Gastroesophageal sphincter (tissue), 4 donors: ENCODE measurements around the gene ARPC4. TPM values are rescaled to one million over a fixed set of nuclear protein-coding genes. Genes with fewer than 3 reads are reported as not detected.

Experiments
- ATAC-seq: fragments of 150-250 bp; one replicate; pipeline ENCODE4 v1.9.1; 2016; ENCODE audit warnings: mild to moderate bottlenecking, moderate library complexity
- H3K27ac ChIP-seq, 4 donors: fragments of 200-600 bp; sonication (generic) in 3 of 4; 1 replicate in 3 of 4; 2 replicates in 1 of 4; pipeline ENCODE4 v1.5.1; 2016 to 2019
- H3K27me3 ChIP-seq: fragments of 200-600 bp; sonication (generic); one replicate; pipeline ENCODE4 v1.5.1; 2019
- H3K36me3 ChIP-seq, 2 donors: fragments of 200-600 bp; sonication (generic); one replicate each; pipeline ENCODE4 v1.5.1; 2019; ENCODE audit warnings: control low read depth in 1 of 2
- H3K4me1 ChIP-seq, 3 donors: fragments of 200-600 bp; sonication (generic); 1 replicate in 2 of 3; 2 replicates in 1 of 3; pipeline ENCODE4 v1.5.1; 2016 to 2019; ENCODE audit warnings: control low read depth in 2 of 3
- H3K4me3 ChIP-seq, 2 donors: fragments of 200-600 bp; sonication (generic); one replicate each; pipeline ENCODE4 v1.5.1; 2019; ENCODE audit warnings: mild to moderate bottlenecking in 1 of 2, moderate library complexity in 1 of 2
- H3K9me3 ChIP-seq, 3 donors: fragments of 200-600 bp; sonication (generic); one replicate each; pipeline ENCODE4 v1.5.1; 2017 to 2019; ENCODE audit warnings: control low read depth in 2 of 3
- CTCF ChIP-seq, 4 experiments: fragments of 200-600 bp in 2 of 4; fragments of 450-650 bp in 2 of 4; sonication (generic) in 1 of 4; IDR thresholded peaks; one replicate each; pipeline ENCODE4 v1.5.1; 2017 to 2019; ENCODE audit warnings: antibody characterized with exemption in 4 of 4, mild to moderate bottlenecking in 2 of 4, moderate library complexity in 2 of 4
- EP300 ChIP-seq: sonication (generic); formaldehyde crosslinking; IDR thresholded peaks from one replicate; pipeline ENCODE4 v1.6.1; 2017; ENCODE audit warnings: antibody characterized with exemption, mild to moderate bottlenecking
- POLR2A ChIP-seq, 2 donors: fragments of 450-650 bp; IDR thresholded peaks; one replicate each; pipeline ENCODE4 v1.6.1; 2017; ENCODE audit warnings: antibody characterized with exemption in 2 of 2, mild to moderate bottlenecking in 2 of 2, moderate library complexity in 1 of 2
- POLR2AphosphoS5 ChIP-seq: sonication (generic); formaldehyde crosslinking; IDR thresholded peaks from one replicate; pipeline ENCODE4 v1.6.1; 2017; ENCODE audit warnings: antibody characterized with exemption
- WGBS, 2 donors: methylation state at CpG; one replicate each; pipeline ENCODE4 v1.1.5; 2018; ENCODE audit warnings: low coverage in 1 of 2; 5-methylcytosine and 5-hydroxymethylcytosine counted together
- total RNA-seq, 4 donors: library from RNA; depleted of rRNA; stranded (reverse); fragments of >200 nt; gene quantifications; one replicate each; pipeline ENCODE4 v1.1.0, GENCODE V29; 2016

The ARPC4 gene
- total RNA-seq, 4 donors from 2014 or later, result 157 to 203 (median 171) TPM

GRCh38 chr3:9781978-9782603, 10.8 kb upstream of the ARPC4 start:
- TF ChIP-seq CTCF (IDR thresholded peaks at IDR 0.05), result no peak
- TF ChIP-seq EP300, result no peak
- no peak for TF ChIP-seq POLR2AphosphoS5
- no peak for TF ChIP-seq POLR2A (IDR thresholded peaks at IDR 0.05)
- H3K27ac ChIP-seq, result no peak overlapping the region
- ATAC-seq, result no peak
- no peak overlapping the region for H3K4me3 ChIP-seq
- 68 to 76% methylated on average over 3 of the region's 3 CpGs for WGBS, 2 donors
- H3K36me3 ChIP-seq, result peaks cover 0 to 82% of the 10 kb centered on the region in 2 donors
- H3K4me1 ChIP-seq, result peaks cover 0 to 15% (median 0%) of the 10 kb centered on the region in 3 donors
- no peaks in the 10 kb centered on the region for H3K27me3 ChIP-seq
- no peaks in the 10 kb centered on the region for H3K9me3 ChIP-seq

GRCh38 chr3:9782770-9783169, 10.1 kb upstream of the ARPC4 start:
- Histone ChIP-seq H3K4me1 (peaks cover 0 to 10% (median 0%) of the 10 kb centered on the region in 3 donors), H3K4me3 (no peak overlapping the region), H3K9me3 (no peaks in the 10 kb centered on the region), H3K36me3 (peaks cover 0 to 89% of the 10 kb centered on the region in 2 donors), H3K27ac (no peak overlapping the region), H3K27me3 (no peaks in the 10 kb centered on the region)
- TF ChIP-seq POLR2A (IDR thresholded peaks at IDR 0.05) (no peak), CTCF (IDR thresholded peaks at IDR 0.05) (no peak), POLR2AphosphoS5 (no peak), EP300 (no peak)
- 34 to 50% methylated on average over 2 to 3 of the region's 3 CpGs for WGBS, 2 donors
- no peak for ATAC-seq

- no peak for ATAC-seq
- TF ChIP-seq EP300 (no peak), POLR2AphosphoS5 (no peak), POLR2A (IDR thresholded peaks at IDR 0.05) (no peak), CTCF (IDR thresholded peaks at IDR 0.05) (no peak)
Observed at GRCh38 chr3:9783954-9784353, 8.9 kb upstream of the ARPC4 start.

GRCh38 chr3:9784965-9785364, 7.9 kb upstream of the ARPC4 start:
- H3K27ac ChIP-seq, result no peak overlapping the region
- no peaks in the 10 kb centered on the region for H3K9me3 ChIP-seq
- H3K27me3 ChIP-seq, result no peaks in the 10 kb centered on the region
- WGBS, 2 donors, result 95% methylated on average over 4 of the region's 4 CpGs; no CpG with 5 or more reads in 1 of the 2 donors
- no peak for TF ChIP-seq POLR2AphosphoS5
- no peak for TF ChIP-seq POLR2A (IDR thresholded peaks at IDR 0.05)
- no peak for TF ChIP-seq CTCF (IDR thresholded peaks at IDR 0.05)
- no peak for TF ChIP-seq EP300
- H3K36me3 ChIP-seq, result peaks cover 0 to 100% of the 10 kb centered on the region in 2 donors
- no peak overlapping the region for H3K4me3 ChIP-seq
- peak; percentile 13 for ATAC-seq
- peaks cover 0 to 1% (median 0%) of the 10 kb centered on the region in 3 donors for H3K4me1 ChIP-seq

More at GRCh38 chr3:9783954-9784353, 8.9 kb upstream of the ARPC4 start:
- Histone ChIP-seq H3K4me1 (no peaks in the 10 kb centered on the region), H3K27ac (no peak overlapping the region), H3K36me3 (peaks cover 0 to 100% of the 10 kb centered on the region in 2 donors), H3K9me3 (no peaks in the 10 kb centered on the region), H3K4me3 (no peak overlapping the region), H3K27me3 (no peaks in the 10 kb centered on the region)
- WGBS, 2 donors, result 93 to 100% methylated on average over 3 to 5 of the region's 14 CpGs

- Histone ChIP-seq H3K4me1 (peaks cover 0 to 8% (median 0%) of the 10 kb centered on the region in 3 donors), H3K9me3 (no peaks in the 10 kb centered on the region), H3K27ac (no peak overlapping the region), H3K36me3 (peaks cover 0 to 100% of the 10 kb centered on the region in 2 donors), H3K4me3 (no peak overlapping the region), H3K27me3 (no peaks in the 10 kb centered on the region)
- 74 to 78% methylated on average over 7 of the region's 7 CpGs for WGBS, 2 donors
- ATAC-seq, result no peak
- no peak for TF ChIP-seq POLR2A (IDR thresholded peaks at IDR 0.05)
- TF ChIP-seq EP300, result no peak
- TF ChIP-seq POLR2AphosphoS5, result no peak
- TF ChIP-seq CTCF (IDR thresholded peaks at IDR 0.05), result no peak
Observed at GRCh38 chr3:9785602-9786001, 7.3 kb upstream of the ARPC4 start.
